ENCODE results near the gene TCF7L2.

- TF ChIP-seq, protein P1, sequence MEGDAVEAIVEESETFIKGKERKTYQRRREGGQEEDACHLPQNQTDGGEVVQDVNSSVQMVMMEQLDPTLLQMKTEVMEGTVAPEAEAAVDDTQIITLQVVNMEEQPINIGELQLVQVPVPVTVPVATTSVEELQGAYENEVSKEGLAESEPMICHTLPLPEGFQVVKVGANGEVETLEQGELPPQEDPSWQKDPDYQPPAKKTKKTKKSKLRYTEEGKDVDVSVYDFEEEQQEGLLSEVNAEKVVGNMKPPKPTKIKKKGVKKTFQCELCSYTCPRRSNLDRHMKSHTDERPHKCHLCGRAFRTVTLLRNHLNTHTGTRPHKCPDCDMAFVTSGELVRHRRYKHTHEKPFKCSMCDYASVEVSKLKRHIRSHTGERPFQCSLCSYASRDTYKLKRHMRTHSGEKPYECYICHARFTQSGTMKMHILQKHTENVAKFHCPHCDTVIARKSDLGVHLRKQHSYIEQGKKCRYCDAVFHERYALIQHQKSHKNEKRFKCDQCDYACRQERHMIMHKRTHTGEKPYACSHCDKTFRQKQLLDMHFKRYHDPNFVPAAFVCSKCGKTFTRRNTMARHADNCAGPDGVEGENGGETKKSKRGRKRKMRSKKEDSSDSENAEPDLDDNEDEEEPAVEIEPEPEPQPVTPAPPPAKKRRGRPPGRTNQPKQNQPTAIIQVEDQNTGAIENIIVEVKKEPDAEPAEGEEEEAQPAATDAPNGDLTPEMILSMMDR (conservative IDR thresholded peaks at IDR 0.05 in 1 of 2, IDR thresholded peaks at IDR 0.05 in 1 of 2; ENCODE audit: extremely low read depth in 1 of 2, insufficient read depth in 1 of 2, low read depth in 1 of 2, low read length in 2 of 2): no peak
- no peak for TF ChIP-seq EZH2 (IDR thresholded peaks at IDR 0.05; ENCODE audit: borderline replicate concordance, low read length)
Observed at GRCh38 chr10:112957640-112958092, 7.6 kb downstream of the TCF7L2 start.

Data from mammary epithelial cell (primary cell).